H54 (cell line): Measurements from ENCODE around the gene DACT2.
"Not testable (repeated sequence)": the region's sequence is repeated elsewhere in the genome, so short reads cannot be mapped to it uniquely, and the experiment has no call there.

Experiments used
- DNase-seq: peaks from one replicate; pipeline ENCODE4 v3.0.0; 2011; ENCODE audit warnings: low spot score, mixed read lengths; ENCODE audit not compliant: insufficient read length
- FAIRE-seq: peaks from 3 replicates; lab custom pipeline; 2011; peaks lifted over from hg19 to GRCh38; lab: Jason Lieb, UNC
- POLR2A ChIP-seq: IDR thresholded peaks from 2 replicates; pipeline ENCODE4 v1.6.1; 2011; ENCODE audit warnings: low read depth, mild to moderate bottlenecking, low read length

DACT2 gene

DNA sequence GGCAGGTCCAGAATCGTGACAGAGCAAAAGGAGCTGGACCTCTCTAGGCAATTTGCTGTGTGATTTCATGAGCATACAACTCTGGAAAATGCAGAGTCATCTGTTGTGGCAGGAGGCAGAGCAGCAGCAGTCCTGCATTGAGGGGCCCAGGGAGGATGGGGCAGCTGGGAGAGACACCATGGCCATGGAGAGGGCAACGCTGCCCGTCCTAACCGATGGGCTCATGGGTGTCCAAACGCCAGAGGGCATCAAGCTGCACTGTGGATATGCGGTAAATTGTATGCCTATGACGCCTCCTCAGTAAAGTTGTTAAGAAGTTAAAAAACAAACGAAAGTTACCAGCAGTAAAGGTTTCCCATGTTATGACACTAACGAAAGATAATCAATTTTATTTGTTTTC, 42.2 kb upstream of the DACT2 start:
- FAIRE-seq, result no peak

DNA sequence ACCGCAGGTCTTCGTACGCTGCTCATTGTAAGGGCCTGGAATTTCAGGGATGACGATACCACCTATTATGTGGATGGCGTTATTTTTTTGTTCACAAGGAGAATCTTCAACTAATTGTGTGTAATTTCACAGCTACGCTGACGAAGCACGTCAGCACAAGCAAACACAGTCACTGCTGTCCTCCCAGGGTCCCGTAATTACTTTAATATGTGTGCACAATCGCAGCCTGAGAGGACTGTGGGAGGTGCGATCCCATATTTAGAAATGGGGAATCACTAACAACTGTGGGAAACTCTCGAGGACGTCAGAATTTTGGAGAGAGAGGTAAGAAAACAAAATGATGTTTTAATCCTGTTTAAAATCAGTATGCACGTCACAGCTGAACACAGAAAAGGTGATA, 40.2 kb upstream of the DACT2 start:
- DNase-seq (no peak), FAIRE-seq (no peak)
- no peak for TF ChIP-seq POLR2A

More for the DNA sequence above, 42.2 kb upstream of the DACT2 start:
- no peak for TF ChIP-seq POLR2A
- DNase-seq, result no peak

DNA sequence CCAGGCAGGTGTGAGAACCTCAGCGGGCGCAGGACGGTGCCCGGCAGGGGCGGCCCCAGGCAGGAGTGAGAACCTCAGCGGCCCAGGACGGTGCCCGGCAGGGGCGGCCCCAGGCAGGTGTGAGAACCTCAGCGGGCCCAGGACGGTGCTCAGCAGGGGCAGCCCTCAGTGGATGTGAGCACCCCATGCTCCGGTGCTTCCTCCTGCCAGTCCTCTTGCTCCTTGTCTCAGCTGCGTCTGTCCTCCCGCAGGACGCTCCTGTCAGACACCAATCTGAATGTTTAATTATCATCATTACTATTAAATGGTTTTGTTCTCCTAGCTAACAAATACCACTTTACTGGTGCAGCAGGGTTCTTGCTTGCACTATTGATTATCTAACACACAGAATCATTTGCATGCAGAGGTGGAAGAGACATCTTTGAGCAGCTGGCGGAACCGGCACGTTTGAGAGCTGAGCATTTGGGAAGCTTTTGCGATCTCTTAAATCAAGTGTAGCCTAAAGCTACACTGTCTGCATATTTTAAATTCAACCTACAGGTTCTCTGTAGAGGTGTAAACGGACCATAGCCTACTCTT, 39.4 kb upstream of the DACT2 start:
- no peak for DNase-seq
- FAIRE-seq, result no peak
- no peak for TF ChIP-seq POLR2A

DNA sequence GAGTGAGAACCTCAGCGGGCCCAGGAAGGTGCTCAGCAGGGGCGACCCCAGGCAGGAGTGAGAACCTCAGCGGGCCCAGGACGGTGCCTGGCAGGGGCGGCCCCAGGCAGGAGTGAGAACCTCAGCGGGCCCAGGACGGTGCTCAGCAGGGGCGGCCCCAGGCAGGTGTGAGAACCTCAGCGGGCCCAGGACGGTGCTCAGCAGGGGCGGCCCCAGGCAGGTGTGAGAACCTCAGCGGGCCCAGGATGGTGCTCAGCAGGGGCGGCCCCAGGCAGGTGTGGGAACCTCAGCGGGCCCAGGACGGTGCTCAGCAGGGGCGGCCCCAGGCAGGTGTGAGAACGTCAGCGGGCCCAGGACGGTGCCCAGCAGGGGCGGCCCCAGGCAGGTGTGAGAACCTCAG, 37.3 kb upstream of the DACT2 start:
- not testable (repeated sequence) for FAIRE-seq, DNase-seq

DNA sequence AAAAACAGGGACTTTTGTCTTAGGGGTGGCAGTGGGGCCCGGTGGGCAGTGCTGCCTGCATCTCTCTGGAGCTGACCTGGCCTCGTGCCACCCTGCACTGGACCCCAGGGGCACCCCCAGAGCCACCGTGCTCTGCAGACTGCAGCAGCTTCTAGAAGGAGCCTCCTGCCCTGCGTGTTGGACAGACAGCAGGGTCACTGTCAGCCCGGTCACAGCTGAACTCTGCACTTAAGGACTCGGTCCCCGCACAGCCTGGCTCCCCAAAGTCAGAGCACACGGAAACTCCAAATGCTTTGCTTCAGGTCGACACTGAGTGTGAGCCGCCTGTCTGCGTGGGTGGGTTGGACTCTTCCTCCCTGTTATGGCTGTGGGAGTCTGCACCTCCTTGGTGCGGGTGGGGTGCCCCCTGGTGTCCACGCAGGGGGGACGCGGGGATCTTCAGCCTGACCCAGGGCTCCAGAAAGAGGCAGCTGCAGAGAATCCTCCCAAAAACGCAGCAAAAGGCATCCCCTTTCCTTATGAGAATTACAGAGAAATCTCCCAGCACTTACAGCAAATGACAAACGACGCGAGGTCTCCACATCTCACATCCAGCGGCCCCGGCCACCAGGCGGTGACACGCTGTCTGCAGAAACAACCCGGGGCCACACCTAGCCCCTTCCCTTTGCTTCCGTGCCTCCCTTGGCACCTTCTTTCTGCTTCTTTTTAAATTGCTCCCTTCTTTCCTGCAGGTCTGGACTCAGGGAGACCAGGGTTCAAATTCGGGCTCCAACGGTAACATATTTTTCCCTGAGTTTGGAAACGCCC, 36.3 kb upstream of the DACT2 start:
- no peak for TF ChIP-seq POLR2A
- DNase-seq (no peak), FAIRE-seq (no peak)

DNA sequence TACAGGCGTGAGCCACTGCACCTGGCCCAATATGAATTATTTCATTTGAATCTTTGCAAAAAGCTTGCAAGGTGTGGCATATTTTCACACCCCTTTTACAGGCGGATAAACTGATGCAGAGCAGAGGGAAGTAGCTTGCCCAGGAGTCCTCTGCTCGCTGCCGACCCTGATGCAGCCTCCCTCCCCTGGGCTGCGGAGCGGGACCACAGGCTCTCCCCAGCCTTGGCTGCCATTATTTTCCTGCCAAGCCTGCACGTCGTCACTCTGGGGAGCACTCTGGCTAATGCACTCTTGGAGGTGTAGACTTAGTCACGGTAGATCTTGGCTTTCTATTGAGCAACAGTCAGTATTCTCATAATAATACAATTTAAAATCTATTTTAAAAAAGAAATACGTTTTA, 34.8 kb upstream of the DACT2 start:
- FAIRE-seq (no peak), DNase-seq (no peak)
- no peak for TF ChIP-seq POLR2A

DNA sequence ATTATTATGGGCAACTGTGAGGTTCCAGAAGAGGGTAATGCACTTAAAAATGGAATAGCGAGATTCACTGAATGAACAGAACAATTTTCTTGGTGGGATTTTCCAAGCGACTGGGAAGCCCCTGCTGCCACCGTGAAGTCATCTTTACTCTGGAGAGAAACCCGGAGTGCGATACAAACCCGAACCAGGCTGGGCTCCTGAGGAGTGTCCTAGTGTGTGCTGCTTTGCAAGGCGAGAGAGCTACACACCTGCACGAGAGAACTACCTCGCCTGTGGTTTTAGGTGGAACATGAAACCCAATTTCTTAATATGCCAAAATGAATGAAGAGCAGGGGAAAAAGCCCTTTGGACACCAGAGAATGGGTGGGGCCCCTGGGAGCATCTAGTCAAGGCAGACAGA, 33.5 kb upstream of the DACT2 start:
- FAIRE-seq, result no peak
- no peak for TF ChIP-seq POLR2A
- no peak for DNase-seq

DNA sequence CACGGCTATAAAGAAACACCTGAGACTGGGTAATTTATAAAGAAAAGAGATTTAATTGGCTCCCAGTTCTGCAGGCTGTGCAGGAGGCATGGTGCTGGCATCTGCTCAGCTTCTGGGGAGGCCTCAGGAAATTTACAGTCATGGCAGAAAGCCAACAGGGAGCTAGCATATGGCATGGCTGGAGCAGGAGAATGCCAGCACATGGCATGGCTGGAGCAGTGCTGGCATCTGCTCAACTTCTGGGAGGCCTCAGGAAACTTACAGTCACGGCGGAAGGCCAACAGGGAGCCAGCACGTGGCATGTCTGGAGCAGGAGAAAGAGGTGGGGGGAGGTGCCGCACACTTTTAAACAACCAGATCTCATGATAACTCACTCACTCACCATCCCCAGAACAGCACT, 32.5 kb upstream of the DACT2 start:
- no peak for TF ChIP-seq POLR2A
- DNase-seq, result no peak
- FAIRE-seq, result no peak

DNA sequence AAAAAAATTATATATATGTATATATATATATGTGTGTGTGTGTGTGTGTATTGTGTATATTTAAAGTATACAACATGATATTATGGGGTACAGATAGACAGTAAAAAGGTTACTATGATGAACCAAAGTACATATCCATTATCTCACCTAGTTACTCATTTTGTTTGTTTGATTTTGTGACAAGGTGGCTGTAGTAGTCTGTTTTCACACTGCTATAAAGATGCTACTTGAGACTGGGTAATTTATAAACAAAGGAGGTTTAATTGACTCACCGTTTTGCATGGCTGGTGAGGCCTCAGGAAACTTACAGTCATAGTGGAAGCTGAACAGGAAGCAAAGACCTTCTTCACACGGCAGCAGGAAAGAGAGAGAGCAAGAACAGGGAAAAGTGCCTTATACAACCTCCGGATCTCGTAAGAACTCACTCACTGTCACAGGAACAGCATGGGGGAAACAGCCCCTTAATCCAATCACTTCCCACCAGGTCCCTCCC, 30.2 kb upstream of the DACT2 start:
- DNase-seq (no peak), FAIRE-seq (no peak)
- TF ChIP-seq POLR2A, result no peak

DNA sequence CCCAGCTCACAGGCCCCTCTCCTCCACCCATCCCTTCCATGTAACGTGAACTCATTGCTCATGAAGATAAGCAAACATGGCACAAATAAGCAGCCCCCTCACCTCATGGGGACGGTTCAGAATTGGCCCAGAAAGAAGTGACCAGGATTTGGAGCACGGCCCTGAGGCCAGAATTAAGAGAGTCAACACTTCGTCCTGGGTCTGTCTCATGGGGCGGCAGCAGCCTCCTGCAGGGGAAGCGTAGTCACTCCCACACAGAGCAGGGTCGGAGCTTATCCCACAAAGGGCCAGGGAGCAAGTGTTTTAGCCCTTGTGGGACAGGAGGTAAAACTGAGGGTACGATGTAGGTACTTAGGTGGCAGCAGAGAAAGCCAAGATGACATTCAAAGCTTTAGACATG, 28.6 kb upstream of the DACT2 start:
- TF ChIP-seq POLR2A, result no peak
- DNase-seq (no peak), FAIRE-seq (no peak)

DNA sequence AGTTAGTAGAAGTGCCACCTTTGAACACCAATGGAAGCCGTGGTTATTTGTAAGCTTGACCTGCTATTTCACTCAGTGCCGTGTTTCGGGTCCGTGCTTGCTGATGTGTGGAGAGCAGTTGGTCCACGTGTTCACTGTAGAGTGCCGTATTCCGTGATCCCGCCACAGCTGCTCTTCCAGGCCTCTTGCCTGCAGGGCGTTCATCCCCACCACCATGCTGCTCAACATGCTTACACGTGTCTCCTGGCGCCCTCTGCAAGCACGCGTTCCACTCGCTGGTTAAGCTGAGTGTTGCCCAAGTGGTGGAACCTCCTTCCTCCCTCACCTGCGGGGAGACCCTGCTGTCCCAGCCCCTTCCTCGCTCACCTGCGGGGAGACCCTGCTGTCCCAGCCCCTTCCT, 28.0 kb upstream of the DACT2 start:
- no peak for TF ChIP-seq POLR2A
- DNase-seq (no peak), FAIRE-seq (no peak)

DNA sequence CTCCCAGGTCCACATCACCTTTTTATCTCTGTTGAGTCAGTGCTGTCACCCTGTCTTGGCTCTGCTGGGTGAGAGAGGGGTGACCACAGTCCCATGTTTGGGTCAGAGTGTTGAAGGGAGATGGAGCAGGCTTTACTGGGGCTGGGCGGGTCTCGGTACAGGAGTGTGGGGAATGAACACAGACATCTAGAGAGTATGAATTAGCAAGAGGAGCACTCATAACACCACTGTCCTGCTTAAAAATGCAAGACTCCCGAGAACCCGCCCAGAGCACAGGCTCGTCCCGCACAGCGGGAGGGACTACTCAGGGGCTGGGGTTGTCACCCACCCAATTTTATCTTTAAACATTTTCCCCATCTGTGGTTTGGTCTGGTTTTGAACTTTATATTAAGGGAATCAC, 27.5 kb upstream of the DACT2 start:
- no peak for TF ChIP-seq POLR2A
- FAIRE-seq (no peak), DNase-seq (no peak)

DNA sequence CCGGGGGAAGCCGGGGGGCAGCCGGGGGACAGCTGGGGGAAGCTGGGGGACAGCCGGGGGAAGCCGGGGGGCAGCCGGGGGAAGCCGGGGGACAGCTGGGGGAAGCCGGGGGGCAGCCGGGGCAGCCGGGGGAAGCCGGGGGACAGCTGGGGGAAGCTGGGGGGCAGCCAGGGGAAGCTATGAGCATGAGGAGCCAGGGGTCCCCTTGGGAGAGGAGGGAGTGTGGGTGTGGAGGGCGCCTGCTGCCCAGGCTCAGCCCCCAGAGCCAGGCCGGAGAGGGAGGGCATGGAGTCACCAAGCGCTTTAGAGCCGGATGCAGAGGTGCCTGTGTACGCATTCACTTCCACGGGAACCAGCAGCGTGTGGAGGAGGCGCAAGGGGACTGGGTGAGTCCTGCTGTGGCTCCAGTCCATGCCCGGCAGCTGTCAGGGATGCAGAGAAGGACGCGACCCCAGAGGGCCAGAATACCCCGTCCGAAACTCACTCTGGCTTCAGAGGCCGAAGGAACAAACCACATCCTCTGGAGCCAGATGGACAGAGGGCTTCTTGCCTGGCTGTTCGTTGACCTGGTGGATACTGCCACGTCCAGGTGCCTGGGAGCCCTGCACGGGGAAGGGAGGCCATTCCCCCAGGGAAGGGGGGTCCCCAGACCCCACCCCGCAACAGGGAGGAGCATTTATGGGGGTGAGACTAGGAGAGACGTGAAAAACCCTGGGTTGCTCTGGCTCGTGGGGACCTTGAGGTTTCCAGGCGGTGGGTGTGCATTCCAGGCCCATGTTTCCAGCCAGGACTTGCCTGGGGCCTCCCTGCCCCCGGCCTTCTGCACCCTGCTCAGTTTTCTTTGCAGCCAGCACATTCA, 26.5 kb upstream of the DACT2 start:
- no peak for FAIRE-seq
- TF ChIP-seq POLR2A, result no peak
- no peak for DNase-seq

DNA sequence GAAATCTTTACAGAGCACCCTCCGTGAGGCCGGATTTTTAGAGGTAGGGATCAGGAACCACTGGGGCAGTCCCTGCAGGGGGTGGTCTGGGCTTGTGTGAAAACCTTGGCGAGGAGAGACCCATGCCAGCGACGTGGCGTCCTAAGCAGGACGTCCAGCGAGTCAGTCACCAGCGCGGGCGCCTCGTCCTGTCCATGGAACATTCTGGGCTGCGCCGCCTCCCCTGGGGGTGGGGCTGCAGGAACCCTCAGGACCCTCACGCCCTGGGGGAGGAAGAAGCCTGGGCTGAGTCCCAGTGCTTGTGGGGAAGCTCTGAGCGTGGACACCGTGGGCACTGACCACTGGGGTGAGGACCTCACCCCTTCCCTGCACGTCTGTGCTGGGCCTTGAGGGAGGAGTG, 25.7 kb upstream of the DACT2 start:
- DNase-seq (no peak), FAIRE-seq (no peak)
- no peak for TF ChIP-seq POLR2A

DNA sequence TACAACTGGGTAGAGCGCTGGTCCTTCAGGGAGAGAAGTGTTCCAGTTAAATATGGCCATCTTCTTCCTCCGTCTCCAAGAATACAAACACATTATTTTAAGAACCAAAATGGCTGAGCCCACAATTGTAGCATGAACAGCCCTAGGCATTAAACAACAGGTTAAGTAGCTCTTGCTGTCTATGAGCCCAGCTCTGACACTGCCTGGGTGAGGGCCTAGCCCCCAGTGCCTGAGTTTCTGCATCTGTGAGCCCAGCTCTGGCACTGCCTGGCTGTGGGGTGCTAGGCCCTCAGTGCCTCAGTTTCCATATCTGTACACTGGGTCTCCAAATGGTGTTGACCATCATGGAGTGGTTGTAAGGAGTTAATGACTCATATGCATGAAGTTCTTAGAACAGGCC, 24.8 kb upstream of the DACT2 start:
- DNase-seq, result no peak
- TF ChIP-seq POLR2A, result no peak
- FAIRE-seq, result no peak
